Coronary artery (tissue), 2 donors: ENCODE measurements around the gene ELP5.

ENCODE experiments used
- DNase-seq: peaks from one replicate; pipeline ENCODE4 v3.0.0-alpha.2; 2017; ENCODE audit warnings: low spot score
- H3K27ac ChIP-seq, 2 donors: fragments of 200-600 bp; sonication (generic); one replicate each; pipeline ENCODE4 v1.5.1; 2016 to 2019
- H3K4me3 ChIP-seq: fragments of 200-600 bp; sonication (generic); 2 replicates; pipeline ENCODE4 v1.5.1; 2016; ENCODE audit warnings: mild to moderate bottlenecking, moderate library complexity
- TF ChIP-seq, protein P1 (sequence below): fragments of 200-600 bp; sonication (generic); IDR thresholded peaks from one replicate; pipeline ENCODE4 v1.5.1; 2019; ENCODE audit warnings: antibody characterized with exemption

ELP5 gene

DNA sequence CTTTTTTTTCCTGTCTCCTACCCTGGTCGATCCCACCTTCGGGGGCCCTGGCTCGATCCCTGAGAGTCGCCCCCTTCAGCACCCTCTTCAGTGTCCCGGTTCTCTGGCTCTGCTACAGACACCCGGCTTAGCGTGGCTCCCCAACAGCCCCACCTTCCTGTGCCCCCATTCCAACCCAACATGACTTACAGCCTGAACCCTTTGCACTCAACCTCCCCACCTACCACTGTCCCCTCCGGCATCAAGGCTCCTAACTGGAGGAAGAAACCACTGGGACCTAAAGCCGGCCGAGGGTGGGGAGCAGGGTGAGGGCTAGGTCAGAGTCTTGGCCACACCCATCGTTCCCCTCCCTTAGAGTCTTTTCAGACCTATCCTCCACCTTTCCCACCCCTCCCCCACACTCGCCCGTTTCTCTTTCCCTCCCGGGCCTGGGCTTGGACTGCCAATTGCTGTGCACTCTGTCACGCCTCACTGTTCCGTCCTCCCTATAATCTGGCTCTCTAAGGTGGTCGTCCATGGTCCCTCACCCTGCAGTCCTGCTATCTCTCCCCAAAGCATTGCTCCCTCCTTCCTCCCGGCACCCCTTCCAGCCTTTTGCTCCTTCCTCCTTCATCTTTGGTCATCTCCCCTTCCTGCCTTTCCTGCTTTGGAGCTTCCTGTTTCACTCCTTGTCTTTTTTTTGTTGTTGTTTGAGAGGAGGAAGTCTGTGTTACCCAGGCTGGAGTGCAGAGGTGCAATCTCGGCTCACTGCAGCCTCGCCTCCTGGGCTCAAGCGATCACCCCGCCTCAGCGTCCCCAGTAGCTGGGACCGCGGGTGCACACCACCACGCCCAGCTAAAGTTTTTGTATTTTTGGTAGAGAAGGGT, 11.2 kb downstream of the ELP5 start:
- Histone ChIP-seq H3K4me3 (peak overlapping the region; percentile 69), H3K27ac (peak overlapping the region in 1 of 2 donors; percentile 26)
- TF ChIP-seq, protein P1, sequence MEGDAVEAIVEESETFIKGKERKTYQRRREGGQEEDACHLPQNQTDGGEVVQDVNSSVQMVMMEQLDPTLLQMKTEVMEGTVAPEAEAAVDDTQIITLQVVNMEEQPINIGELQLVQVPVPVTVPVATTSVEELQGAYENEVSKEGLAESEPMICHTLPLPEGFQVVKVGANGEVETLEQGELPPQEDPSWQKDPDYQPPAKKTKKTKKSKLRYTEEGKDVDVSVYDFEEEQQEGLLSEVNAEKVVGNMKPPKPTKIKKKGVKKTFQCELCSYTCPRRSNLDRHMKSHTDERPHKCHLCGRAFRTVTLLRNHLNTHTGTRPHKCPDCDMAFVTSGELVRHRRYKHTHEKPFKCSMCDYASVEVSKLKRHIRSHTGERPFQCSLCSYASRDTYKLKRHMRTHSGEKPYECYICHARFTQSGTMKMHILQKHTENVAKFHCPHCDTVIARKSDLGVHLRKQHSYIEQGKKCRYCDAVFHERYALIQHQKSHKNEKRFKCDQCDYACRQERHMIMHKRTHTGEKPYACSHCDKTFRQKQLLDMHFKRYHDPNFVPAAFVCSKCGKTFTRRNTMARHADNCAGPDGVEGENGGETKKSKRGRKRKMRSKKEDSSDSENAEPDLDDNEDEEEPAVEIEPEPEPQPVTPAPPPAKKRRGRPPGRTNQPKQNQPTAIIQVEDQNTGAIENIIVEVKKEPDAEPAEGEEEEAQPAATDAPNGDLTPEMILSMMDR = no peak
- no peak for DNase-seq

DNA sequence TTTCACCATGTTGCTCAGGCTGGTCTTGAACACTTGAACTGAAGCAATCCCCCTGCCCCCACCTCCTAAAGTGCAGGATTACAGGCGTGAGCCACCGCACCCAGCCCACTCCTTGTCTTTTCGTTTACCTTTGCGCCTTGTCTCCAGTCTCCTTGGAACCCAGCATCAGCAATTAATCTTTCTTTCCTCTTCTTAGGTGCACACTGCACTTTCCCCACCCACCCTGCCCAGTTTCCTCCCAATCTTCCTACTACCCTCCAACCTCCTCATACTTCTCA, 11.7 kb downstream of the ELP5 start:
- TF ChIP-seq, protein P1 = no peak
- no peak for DNase-seq
- Histone ChIP-seq H3K4me3 (peak overlapping the region; percentile 69), H3K27ac (no peak overlapping the region)

DNA sequence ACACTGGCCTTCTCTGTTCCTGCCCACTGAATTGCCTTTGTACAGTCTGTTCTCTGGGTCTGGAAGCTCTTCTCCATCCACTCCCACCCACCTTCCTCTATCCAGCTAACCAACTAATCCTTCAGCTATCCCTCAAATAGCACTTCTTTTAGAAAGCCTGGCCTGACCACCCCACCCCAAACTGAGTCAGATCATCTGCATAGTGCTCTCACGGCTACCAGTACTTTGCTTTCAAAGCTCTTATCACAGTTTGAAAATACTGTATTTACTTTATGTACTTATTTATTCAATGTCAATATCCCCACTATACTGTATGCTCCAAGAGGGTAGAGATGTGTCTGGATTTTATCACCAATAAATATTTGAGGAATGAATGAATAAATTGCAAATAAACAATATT, 14.8 kb downstream of the ELP5 start:
- TF ChIP-seq, protein P1 = no peak

DNA sequence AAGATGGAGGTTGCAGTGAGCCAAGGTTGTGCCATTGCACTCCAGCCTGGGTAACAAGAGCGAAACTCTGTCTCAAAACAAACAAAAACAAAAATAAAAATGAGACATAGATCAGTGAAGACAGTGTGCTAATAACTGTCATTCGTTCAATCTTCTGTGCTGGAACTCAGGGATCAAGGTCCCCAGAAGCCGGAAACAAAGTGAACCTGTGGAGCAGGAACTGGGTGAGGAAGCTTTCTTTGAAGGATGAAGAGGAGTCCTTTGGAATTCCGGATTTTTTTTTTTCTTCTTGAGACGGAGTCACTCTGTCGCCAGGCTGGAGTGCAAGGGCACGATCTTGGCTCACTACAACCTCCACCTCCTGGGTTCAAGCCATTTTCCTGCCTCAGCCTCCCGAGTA, 27.4 kb downstream of the ELP5 start:
- H3K27ac ChIP-seq = no peak overlapping the region
- no peak for DNase-seq
- TF ChIP-seq, protein P1 = no peak
- no peak overlapping the region for H3K4me3 ChIP-seq

More for the DNA sequence above, 14.8 kb downstream of the ELP5 start:
- DNase-seq = no peak
- no peak overlapping the region for H3K27ac ChIP-seq
- no peak overlapping the region for H3K4me3 ChIP-seq

DNA sequence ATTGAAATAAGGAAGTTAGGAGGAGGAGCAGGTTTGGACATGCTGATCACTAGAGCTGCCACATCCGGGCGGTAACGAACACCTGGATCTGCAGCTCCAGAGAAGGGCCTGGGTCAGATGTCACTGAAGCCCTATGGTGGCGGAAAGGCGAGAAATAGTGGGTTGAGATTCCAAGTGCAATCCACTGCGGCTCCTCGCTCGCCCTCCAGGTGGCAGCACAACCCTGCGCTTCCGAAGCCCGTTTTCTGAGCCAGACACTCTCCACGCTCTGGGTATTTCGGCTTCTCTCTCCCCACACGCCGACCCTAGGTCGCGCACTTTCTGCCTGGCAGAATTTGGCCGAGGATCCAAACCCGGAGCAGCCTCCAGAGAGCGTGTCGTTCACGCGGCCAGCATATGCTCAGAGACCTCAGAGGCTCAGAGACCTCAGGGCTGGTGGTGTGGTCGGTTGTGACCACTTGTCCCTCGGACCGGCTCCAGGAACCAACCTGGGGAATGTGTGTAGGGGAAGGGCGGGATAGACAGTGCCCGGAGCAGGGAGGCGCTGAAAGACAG, 28.6 kb downstream of the ELP5 start:
- TF ChIP-seq, protein P1 = peak; percentile 94
- DNase-seq = peak; percentile 91
- peak overlapping the region; percentile 71 for H3K4me3 ChIP-seq
- peak overlapping the region; percentile 87 to 90 for H3K27ac ChIP-seq

DNA sequence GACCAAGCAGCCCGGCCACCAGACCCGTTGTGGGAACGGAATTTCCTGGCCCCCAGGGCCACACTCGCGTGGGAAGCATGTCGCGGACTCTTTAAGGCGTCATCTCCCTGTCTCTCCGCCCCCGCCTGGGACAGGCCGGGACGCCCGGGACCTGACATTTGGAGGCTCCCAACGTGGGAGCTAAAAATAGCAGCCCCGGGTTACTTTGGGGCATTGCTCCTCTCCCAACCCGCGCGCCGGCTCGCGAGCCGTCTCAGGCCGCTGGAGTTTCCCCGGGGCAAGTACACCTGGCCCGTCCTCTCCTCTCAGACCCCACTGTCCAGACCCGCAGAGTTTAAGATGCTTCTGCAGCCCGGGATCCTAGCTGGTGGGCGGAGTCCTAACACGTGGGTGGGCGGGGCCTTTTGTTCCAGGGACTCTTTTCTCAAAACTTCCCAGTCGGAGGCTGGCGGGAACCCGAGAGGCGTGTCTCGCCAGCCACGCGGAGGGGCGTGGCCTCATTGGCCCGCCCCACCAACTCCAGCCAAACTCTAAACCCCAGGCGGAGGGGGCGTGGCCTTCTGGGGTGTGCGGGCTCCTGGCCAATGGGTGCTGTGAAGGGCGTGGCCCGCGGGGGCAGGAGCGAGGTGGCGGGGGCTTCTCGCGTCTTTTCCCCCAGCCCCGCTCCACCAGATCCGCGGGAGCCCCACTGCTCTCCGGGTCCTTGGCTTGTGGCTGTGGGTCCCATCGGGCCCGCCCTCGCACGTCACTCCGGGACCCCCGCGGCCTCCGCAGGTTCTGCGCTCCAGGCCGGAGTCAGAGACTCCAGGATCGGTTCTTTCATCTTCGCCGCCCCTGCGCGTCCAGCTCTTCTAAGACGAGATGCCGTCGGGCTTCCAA, 29.3 kb downstream of the ELP5 start, which contains the start of gene SLC2A4:
TSS of gene SLC2A4 (plus strand) at position 645 of the 879 bp plus-strand sequence. CDS start at position 862, 217 bp downstream.
- TF ChIP-seq, protein P1 = no peak
- Histone ChIP-seq H3K4me3 (peak within 1 kb of the TSS; percentile 71), H3K27ac (peak within 1 kb of the TSS; percentile 87 to 90)
- peak; percentile 95 for DNase-seq
